ENCODE data around the gene PALLD.

DNA sequence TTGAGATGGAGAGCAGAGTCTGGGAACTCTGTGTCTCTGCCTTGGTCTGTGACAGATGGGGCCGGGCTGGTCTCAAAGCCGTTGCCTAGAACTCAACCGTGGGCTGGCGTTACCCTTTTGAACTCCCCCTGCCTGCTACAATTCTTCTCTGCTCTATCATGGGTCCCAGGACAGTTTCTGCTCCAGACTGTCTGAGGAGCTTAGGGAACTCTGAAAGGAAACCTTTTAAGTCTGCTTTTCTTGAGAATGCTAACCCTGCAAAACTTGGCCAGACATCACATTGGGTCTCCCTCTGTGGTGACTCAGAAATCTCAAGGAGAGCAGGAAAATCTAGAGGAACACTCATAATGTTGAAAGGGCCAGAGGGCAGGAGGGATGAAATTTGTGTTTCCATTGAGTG, 272.6 kb downstream of the PALLD start:
- TF ChIP-seq GATA2 (IDR thresholded peaks at IDR 0.05; ENCODE audit: low read depth, low read length) = no peak
- no peak for TF ChIP-seq GATA3 (IDR thresholded peaks at IDR 0.05; ENCODE audit: low read depth, low read length)
